GM18858 (cell line): ENCODE data around the gene ARHGAP10.

Source experiments
- ATAC-seq: cut with Tn5 transposase; IDR thresholded peaks from one replicate; pipeline ENCODE4 v1.9.1; 2021; ENCODE audit not compliant: unreplicated experiment

The ARHGAP10 gene

DNA sequence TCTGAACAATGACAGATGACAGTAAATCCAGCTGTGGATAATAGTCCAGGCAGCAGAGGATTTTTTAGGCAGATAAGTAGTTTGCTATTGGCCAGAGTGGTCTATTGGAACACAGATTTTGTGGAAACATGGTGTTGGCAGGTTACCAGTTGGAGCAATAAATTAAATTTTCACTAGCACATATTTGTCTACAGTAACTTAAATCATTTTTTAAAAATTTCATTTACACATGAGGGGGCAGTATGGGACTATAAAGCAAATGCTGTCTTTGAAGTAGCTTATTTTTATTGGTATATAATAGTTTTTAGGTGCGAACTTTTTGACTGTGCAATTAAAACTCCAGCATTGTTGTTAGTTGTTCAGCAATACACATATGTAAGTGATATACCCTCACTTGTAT, 289.8 kb downstream of the ARHGAP10 start:
- ATAC-seq, result no peak

DNA sequence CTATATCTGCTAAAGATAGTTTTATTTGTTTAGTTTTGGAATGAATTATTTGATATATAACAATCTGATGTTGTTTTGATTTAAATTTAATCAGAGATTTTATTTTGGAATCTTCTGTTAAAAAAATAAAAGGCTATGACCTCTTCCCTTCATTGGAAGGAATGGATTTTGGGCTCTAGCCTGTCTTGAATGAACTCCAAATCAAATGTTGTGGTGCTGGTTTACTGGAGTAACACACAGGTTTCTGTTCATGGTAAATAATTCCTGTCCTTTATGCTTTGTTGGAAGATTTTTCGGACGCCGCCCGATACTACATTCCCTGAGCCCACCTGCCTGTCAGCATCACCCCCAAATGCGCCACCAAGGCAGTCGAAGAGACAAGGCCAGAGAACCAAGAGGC, 291.1 kb downstream of the ARHGAP10 start:
- ATAC-seq, result no peak

DNA sequence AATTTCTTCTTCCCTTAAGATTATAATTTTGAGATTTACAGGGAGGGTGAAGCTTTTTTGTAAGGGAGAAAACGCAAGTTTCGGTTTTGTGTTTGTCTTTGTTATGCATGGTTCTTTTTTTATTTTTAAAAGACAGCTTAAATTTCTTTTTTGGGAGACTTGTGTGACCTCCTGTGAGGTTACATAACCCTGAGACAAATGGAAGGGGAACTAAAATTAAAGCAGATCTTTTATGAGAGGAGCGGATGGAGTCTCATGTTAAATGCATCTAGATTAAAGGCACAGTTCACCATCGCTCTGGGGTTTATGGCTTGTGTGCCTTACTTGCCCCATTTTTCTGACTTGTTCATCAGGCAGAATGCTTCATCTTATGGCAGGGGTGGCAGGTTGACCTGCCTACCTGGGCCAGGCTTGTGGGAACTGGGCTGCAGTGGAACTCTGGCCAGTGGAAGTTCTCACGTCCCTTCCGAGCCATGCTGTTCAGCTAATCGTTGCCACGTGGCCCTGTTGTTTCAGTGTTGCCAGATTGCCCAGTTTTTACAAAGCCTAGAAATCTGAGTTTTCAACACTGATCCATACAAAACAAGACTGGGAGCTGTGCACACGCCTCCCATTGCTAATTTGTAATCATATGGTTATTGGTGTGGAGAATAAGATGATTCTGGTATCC, 291.8 kb downstream of the ARHGAP10 start:
- no peak for ATAC-seq

DNA sequence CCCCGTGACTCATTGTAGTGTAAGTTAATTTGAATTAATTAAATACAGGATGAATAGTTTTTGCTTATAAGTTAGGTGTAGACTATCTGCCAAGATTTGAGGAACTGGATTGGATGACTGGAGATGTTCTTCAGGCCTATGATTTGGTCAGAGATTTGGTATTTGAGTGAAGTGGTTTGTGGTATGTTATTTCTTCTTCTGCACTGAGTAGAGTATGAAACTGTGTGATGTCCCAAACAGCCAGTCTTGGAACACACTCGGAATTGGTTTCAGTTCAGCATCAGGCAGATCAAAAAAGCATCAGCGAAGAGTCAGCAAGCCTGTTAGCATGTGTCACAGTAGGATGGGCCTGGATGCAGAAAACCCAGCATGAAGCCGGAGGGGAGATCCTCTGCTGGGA, 294.1 kb downstream of the ARHGAP10 start:
- no peak for ATAC-seq

DNA sequence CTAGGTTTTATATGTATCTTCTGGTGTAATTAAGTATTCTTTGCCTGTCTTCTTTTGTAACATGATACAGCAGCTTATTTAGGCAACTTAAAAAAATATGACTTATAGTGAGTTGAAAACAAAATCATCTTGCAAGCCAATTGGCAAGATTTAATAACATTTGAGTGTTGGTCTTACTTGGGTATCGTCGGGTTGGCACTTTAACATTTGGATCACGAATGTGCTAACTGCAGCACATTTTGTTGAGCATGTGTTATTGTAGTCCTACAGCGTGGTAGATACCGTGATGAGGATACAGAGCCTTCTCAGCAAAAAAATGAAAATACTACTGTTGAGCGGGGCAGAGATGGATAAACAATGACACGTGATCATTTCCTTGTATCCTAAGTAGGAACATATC, 295.3 kb downstream of the ARHGAP10 start:
- no peak for ATAC-seq

DNA sequence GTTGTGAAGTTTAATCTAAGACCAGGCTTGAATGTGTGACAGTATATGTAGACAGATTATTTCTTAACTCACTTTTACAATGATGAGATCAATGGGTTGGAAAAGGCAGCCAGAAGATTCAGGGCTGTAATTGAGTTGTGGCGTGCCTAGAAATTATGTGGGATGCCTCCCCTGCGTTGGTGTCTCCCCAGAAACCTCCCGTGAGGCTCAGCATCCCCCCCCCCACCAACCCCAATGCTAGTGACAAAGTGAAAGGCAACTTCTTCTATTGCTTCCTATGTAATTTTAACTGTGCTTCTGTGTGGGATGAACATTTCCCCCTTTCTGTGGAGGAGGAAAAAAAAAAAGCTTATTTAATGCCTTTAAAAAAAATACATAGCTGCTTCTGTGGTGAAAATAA, 297.9 kb downstream of the ARHGAP10 start:
- ATAC-seq, result no peak

DNA sequence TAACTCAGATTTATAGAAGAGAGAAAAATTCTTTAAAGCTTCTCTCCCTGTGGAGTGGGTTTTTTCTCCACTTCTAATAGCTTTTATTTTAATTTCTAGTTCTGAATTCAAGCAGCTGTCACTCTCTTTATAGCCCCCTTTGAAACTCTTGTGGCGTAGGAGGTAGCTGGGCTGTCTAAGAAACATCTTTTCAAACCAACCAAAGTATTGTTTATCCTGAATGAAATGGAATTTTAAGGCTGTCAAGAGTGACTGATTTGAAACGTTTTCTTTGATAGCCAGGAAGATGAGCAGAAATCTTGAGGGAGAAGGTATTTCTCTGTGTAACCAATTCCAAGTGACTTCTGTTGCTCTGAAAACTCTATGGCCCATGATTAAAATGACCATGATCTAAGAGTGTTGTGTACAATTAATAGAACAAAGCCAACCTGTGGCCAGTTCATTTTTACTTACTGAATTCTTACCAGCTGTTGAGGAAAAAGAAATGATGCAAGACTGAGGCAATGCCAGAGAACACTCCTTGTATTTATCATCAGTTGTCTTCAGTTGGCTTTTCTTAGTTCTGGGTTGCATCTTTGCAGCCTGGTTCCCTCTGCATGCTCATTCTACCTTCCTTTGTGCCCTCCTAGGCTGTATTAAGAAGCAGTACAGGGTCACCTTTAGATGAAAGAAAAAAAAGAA, 298.4 kb downstream of the ARHGAP10 start:
- ATAC-seq, result no peak

DNA sequence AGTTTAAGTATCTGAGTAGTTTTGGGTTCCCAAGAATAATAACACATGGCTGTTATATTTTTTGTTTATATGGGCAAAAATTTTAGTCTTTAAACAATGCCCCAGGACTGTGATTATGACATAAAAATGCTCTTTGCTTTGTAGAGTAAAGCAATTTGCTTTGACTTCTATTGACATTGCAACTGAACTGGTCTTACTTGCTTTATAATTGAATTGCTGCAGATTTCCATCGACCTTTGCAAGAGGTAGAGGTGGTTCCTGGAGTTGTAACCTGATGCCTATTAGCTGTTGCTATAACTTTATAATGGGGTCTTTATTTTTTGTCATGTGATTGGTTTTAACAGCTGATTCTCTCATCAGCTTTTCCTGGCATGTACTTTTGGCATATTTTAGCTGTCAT, 302.9 kb downstream of the ARHGAP10 start:
- ATAC-seq, result no peak

DNA sequence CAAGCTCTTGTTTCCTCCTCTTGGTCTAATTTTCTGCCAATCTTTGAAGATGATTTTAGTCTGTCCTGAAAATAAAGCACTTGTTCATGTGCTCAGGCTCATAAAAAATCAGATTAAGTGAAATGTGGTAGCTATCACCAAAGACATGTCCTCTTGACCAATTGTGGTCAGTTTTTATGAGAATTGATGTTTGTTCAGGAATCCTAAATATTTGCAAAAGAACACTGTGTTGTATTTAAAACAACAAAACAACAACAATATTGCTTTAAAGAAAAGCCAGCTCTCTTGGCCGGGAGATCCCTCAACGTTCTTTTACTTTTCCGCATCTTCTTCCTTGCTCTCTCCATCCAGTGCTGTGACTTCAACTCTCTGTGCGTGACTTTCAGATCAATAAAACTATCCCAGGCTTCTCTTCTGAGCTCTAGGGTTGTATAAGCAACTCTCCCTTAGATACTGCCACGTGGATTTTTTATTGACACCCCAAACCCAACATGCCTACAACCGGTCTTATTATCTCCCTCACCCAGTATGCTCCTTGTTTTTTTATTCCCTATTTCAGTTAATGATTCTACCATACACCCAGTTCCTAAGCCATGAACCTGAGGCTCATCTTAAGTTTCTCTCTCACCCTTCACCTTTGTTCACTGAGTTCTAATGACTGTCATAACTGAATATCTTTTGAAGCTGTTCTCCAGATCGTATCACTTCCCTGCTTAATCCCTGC, 309.9 kb downstream of the ARHGAP10 start:
- ATAC-seq, result no peak

DNA sequence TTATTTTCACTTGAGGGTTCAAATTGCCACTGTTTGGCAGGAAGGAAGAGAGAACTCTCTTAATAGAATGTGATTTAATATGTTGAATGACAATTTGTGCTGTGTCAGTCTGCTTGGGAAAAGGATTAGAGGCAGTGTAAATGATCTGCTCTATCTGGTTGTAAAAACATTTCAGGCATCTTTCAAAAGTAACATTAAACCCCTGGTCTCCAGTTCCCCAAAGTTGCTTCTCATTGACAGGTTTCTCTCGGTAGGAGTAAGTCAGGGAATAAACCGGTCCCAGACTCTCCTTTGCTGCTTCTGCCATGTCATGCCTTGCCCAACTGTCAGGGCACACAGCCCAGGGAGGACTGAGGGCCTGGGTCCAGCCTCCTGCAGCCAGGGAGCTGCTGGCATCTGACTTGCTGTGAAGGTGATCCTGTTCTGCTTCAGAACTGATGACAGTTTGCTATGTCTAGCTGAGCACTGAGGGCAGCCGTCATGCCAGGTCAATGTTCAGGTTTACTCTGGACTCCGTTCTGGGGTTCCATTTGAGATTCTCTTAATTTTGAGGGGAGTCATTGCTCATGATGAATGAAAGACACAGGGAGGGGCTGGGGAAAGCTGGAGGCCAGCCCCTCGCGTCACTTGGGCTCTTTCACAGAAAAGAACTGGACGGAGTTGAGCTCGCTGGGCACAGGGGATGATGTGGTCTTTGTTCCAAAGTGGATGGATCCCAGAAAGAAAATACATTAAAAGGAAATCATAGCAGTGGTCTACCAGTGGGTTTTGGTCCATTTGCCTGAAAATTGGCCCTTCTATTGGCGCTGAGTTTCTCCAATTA, 312.4 kb downstream of the ARHGAP10 start:
- ATAC-seq, result no peak

DNA sequence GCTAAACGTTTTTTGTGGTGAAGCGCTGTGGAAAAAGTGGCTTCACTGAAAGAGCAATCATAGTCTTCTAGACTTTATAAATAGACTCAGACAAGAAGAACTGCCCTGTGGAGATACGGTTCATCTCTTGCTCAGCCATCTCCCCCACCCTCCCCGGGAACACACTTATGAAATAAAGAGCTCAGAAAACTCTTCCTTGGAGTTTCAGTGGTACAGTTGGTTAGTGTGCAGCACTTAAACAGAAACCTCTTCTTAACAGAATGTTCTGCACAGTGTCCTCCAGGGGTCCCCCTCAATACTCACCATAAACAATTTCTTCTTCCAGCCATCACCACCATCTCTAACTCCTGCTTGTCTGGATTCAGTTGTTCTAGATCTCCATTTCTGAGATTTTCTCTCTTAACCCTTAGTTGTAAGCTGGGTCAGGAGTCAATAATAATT, 313.0 kb downstream of the ARHGAP10 start:
- ATAC-seq, result peak; percentile 96

DNA sequence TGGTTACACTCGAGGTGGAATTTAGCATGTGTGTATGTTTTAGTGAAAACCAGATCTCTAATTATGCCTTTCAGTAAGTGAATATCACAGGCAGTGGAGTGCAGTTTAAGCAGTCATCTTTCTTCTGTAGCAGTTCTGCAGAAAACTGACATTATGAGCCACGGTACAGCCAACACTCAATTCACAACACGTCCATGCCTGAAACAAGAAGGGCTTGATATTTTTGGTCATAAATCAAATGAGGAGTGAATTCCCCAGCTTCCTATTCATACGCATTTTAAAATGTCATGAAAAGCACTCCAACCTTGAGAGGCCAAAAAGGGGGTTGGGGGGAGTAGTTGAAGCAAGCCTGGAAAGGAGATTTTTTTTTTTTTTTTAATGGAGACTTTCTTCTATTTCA, 316.7 kb downstream of the ARHGAP10 start:
- no peak for ATAC-seq

DNA sequence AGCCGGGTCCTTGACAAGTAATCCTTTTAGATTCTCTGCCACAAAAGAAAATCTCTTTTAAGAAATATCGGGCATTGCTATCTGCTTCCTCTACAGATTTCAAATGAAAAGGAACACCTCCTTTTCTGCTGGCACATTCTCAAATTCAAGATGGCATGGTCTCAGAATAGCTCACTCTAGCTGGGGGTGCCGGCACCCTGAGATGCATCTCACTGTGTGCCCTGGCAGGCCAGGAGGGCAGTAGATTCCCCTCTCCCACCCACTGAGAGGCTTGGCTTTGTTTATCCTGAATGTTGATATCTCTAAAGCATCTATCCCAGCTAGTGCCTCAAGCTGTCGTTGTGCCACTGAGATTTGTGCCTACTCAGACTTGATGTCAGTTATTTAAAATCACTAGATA, 319.5 kb downstream of the ARHGAP10 start:
- no peak for ATAC-seq

DNA sequence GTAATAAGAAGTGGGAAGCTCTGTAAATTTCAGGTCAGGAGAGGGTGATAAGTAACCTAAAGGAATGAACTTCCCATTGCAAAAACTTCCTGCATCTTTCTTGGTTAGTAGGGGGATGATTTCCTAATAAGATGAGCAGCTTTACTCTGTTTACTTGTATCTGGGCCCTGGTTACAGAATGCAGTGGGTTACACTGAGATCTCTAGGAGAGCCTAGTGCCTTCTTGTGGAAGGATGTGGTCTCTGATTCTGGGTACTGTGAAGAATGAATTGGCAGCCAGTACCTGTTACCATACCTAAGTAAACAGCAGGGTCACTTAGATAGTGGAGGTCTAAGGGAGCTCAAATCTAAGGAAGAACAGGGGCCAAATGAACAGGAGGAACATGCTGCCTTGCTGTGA, 320.6 kb downstream of the ARHGAP10 start:
- no peak for ATAC-seq

DNA sequence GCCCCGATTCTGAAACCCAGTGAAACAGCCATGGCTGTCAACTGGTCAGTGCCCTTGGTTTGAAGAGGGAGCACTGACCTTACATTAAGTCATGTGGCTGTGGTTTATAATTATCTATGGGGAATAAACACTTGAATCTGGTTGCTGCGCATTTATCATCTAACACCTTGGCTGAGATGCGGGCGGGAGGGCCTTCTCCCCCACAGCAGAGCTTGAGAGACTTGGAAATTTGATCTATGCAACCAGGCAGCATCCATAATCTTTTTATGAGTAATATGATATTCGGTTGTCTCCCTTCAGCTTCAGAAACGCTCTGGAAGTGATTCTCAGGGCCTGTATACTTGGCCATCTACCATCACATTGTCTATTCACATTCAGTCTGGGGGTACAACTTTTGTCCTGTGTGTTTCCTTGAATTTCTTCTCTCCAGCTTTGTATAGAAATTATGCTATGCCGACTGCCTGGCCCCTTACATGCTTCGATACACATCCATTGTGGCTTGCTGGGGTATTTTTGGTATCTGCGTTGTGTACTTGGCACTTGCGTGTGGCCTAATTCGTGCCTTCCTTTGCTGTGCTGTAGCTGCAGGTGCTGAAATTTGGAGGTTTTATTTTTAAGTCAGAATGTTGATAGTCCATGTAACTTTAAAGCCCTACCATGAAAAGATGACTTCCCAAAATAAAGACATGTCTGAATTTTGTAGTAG, 321.6 kb downstream of the ARHGAP10 start:
- ATAC-seq, result no peak

DNA sequence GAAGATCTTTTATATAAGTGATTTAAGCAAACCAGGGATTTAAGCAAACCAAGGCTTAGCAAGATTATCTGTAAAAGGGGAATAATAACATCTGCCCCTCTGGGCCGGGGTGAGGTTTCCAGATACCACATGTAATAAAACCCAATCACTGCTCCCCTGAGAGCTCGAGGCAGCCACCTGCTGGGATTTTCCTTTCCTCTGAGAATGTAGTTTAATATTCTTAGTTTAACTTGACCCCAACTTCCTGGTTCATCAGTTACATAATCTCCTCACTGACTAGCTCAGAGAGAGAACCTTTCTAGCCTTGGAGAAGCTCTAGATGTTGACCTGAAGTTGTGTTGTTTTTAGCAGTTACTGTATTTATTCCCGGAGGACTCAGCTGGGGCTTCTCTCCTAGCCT, 322.4 kb downstream of the ARHGAP10 start:
- ATAC-seq, result no peak

DNA sequence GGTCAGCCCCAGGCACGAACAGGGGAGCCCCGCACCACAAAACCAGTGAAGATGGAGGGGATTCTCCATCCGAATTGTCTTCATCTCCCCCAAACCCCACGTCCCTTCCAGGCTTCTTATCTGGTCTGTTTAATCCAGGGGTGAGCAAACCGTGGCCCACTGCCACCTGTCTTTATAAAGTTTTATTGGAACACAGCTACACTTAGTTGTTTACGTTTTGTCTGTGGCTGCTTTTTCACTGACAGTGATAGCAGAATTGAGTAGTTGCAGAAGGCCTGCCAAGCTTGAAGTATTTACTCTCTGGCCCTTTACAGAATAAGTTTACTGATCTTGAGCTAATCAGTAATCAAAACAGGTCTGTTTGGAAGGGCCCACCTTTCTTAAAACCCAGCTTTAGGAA, 324.0 kb downstream of the ARHGAP10 start:
- ATAC-seq, result no peak

DNA sequence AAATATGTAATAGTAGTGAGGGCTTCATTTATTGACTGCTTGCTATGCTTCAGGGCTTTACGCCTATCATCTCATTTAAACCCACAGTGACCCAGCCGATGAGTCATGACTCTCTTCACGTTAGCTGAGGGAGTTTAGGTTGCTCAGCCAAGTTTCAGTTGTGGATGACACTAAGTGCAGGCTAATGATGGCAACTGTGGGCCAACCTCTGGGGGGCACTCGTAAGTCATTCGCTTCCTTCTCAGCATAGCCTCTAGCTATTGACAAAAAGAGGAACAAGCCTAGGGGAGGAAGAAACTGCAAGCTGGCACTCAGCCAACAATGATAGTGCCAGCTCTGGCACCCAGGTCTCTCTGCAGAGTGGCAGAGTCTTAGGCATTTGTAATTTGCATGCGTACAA, 325.0 kb downstream of the ARHGAP10 start:
- ATAC-seq, result peak; percentile 79

DNA sequence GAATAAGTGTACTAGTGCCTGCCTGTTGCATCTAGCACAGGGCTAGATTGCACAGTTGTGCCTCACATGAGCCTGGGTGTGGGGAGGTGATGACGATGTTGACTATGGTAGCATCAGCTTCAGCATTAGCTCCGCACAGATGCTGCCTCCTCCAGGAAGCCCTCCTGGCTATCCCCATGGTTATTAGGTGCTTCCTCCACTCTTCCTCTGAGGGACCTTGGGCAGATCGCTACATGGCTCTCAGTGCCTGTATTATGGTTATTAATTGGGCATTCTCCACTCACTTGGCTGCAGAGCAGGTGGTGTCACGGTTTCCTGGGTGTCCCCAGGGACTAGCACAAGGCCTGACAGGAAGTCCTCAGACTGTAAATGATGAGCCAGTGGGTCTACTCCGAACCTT, 325.6 kb downstream of the ARHGAP10 start:
- peak; percentile 30 for ATAC-seq

DNA sequence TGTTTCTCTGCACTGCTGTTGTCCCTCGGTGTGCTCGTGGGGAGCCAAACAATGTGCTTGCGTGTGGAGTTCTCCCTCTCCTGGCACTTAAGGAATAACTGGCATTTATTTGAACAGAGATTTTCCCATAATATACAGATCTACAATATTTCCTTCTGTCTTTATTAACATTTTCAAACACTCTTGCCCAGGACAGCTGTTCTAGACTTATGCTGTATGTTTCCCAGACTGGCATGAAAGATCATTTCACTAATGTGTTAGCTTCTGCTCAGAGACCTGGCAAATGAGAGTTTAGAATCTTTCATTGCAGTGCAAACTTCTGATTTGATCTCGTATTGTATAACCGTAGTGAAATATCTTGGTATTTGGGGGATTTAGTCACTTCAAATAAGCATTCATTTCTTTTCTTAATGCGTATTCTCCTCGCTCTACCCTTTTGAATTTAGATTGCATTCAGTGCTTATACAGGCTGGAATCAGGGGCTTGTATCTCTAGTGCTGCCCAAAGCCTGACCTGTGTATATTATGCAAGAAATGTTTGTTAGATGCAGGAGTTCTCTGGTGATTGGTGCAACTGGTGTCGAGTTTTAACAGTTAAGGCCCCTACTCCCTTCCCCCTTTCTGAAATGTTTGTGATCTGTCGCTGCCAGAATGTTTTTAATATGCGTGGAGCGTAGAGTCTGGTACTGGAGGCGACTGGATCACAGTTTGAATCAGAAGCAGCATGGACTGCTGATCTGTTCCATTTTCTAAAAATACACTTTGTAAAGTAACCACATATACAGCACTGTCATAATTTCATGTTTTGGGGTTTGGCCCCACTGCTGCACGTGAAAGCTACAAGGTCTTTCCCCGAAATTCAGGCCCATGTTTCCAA, 326.3 kb downstream of the ARHGAP10 start:
- ATAC-seq, result no peak
